GM12878 (cell line): ENCODE results near the gene ZNF652. TPM values are rescaled to one million over a fixed set of nuclear protein-coding genes. Genes with fewer than 3 reads are reported as not detected.

ENCODE experiments used
- ATAC-seq: fragments of 200-7000 bp; cut with Tn5 transposase; 3 replicates; pipeline ENCODE4 v1.9.1; 2020; ENCODE audit warnings: mild to moderate bottlenecking, moderate library complexity
- BruUV-seq: library from RNA; stranded (reverse); fragments of 400-500 nt; replicated peaks from 2 replicates; lab custom pipeline; 2021; lab: Mats Ljungman, UMichigan
- CTCF ChIA-PET: fragments of 300-600 bp; sonication (Branson Sonifier 250); formaldehyde crosslinking; extraction: SDS; loops from one replicate; lab custom pipeline; 2021; ENCODE audit warnings: inconsistent platforms; lab: Yijun Ruan, JAX
- POLR2A ChIA-PET: fragments of 350-600 bp; formaldehyde crosslinking; extraction: SDS; loops from one replicate; lab custom pipeline; 2021; ENCODE audit warnings: inconsistent platforms; lab: Charles Lee
- RAD21 ChIA-PET: fragments of 300-600 bp; sonication (Branson Sonifier 250); formaldehyde crosslinking; loops from one replicate; lab custom pipeline; 2023; ENCODE audit warnings: antibody characterized with exemption; ENCODE audit not compliant: unreplicated experiment; lab: Charles Lee
- SMC1A ChIA-PET: fragments of 300-600 bp; sonication (Branson Sonifier 250); formaldehyde crosslinking; loops from one replicate; lab custom pipeline; 2023; ENCODE audit not compliant: unreplicated experiment, uncharacterized antibody; lab: Charles Lee
- DNase-seq: peaks from one replicate; pipeline ENCODE4 v3.0.0-alpha.2; 2011; ENCODE audit warnings: low read depth, low spot score
- FAIRE-seq: peaks from 3 replicates; lab custom pipeline; 2011; peaks lifted over from hg19 to GRCh38; lab: Jason Lieb, UNC
- H2AFZ ChIP-seq: 2 replicates; pipeline ENCODE4 v1.6.0; 2011; ENCODE audit warnings: low read depth, low read length, control low read depth; ENCODE audit not compliant: control insufficient read depth
- H3K27ac ChIP-seq: 2 replicates; pipeline ENCODE4 v1.5.1; 2011; ENCODE audit warnings: control low read depth; ENCODE audit not compliant: control insufficient read depth, insufficient read depth
- H3K27me3 ChIP-seq, 2 experiments: replicated peaks in 1 of 2; 2 replicates each; pipeline versions ENCODE4 v1.6.0 to v1.6.1; 2011; ENCODE audit warnings: low read length in 1 of 2; ENCODE audit not compliant: control insufficient read depth in 2 of 2, insufficient read depth in 2 of 2
- H3K36me3 ChIP-seq, 2 experiments: 2 replicates each; pipeline ENCODE4 v1.5.1; 2011; ENCODE audit warnings: low read length in 1 of 2; ENCODE audit not compliant: control insufficient read depth in 2 of 2, insufficient read depth in 2 of 2
- H3K4me1 ChIP-seq: 2 replicates; pipeline ENCODE4 v1.6.1; 2011; ENCODE audit warnings: mild to moderate bottlenecking, low read length, moderate library complexity, mixed read lengths; ENCODE audit not compliant: control insufficient read depth, insufficient read depth
- H3K4me2 ChIP-seq: 2 replicates; pipeline ENCODE4 v1.6.0; 2011; ENCODE audit warnings: control low read depth; ENCODE audit not compliant: control insufficient read depth, insufficient read depth
- H3K4me3 ChIP-seq: fragments of 200-600 bp; sonication (generic); 2 replicates; pipeline ENCODE4 v1.5.1; 2016
- H3K79me2 ChIP-seq: 2 replicates; pipeline ENCODE4 v1.6.0; 2011; ENCODE audit warnings: low read length; ENCODE audit not compliant: control insufficient read depth, insufficient read depth
- H3K9ac ChIP-seq: 2 replicates; pipeline ENCODE4 v1.8.0; 2011; ENCODE audit warnings: low read length, control low read depth, mixed read lengths; ENCODE audit not compliant: control insufficient read depth, insufficient read depth
- H3K9me3 ChIP-seq: replicated peaks from 3 replicates; pipeline ENCODE4 v1.5.1; 2011; ENCODE audit warnings: mild to moderate bottlenecking, low read length; ENCODE audit not compliant: control insufficient read depth, insufficient read depth
- H4K20me1 ChIP-seq: 2 replicates; pipeline ENCODE4 v1.6.0; 2011; ENCODE audit not compliant: control insufficient read depth, insufficient read depth
- ATF2 ChIP-seq: IDR thresholded peaks from 2 replicates; pipeline ENCODE4 v1.6.1; 2012; ENCODE audit warnings: low read length, inconsistent platforms
- BRCA1 ChIP-seq: IDR thresholded peaks from 2 replicates; pipeline ENCODE4 v1.6.1; 2011; ENCODE audit warnings: low read depth, low read length, improper control_type of control experiment
- CREM ChIP-seq: IDR thresholded peaks from 2 replicates; pipeline ENCODE4 v1.6.1; 2014; ENCODE audit warnings: antibody characterized with exemption, low read depth
- EZH2 ChIP-seq: IDR thresholded peaks from 2 replicates; pipeline ENCODE4 v1.6.1; 2012; ENCODE audit warnings: low read depth, mild to moderate bottlenecking, control low read depth, inconsistent platforms, low read length, borderline replicate concordance; ENCODE audit not compliant: control insufficient read depth
- GATAD2B ChIP-seq: fragments of 450-650 bp; conservative IDR thresholded peaks from 2 replicates; pipeline ENCODE4 v1.6.1; 2017; ENCODE audit warnings: low read depth, mild to moderate bottlenecking, moderate library complexity
- IKZF1 ChIP-seq: fragments of 450-650 bp; conservative IDR thresholded peaks from 2 replicates; pipeline ENCODE4 v1.6.1; 2017; ENCODE audit warnings: antibody characterized with exemption, mild to moderate bottlenecking
- KAT2A ChIP-seq: conservative IDR thresholded peaks from 2 replicates; pipeline ENCODE4 v1.6.1; 2011; ENCODE audit warnings: low read depth, low read length; ENCODE audit not compliant: control insufficient read depth
- RBBP5 ChIP-seq: fragments of 200-600 bp; sonication (generic); conservative IDR thresholded peaks from 2 replicates; pipeline ENCODE4 v1.6.1; 2016
- SUPT20H ChIP-seq: IDR thresholded peaks from 2 replicates; pipeline ENCODE4 v1.6.1; 2011; ENCODE audit warnings: low read depth, mild to moderate bottlenecking, low read length, moderate library complexity, borderline replicate concordance; ENCODE audit not compliant: control insufficient read depth
- YBX1 ChIP-seq: fragments of 450-650 bp; IDR thresholded peaks from 2 replicates; pipeline ENCODE4 v1.6.1; 2016; ENCODE audit warnings: antibody characterized with exemption
- ZSCAN29 ChIP-seq: fragments of 450-650 bp; IDR thresholded peaks from 2 replicates; pipeline ENCODE4 v1.6.1; 2017; ENCODE audit warnings: mild to moderate bottlenecking, moderate library complexity
- WGBS: methylation state at CpG from one replicate; pipeline ENCODE4 v1.1.6; 2016; ENCODE audit warnings: low lambda C conversion rate; ENCODE audit not compliant: insufficient replicate concordance, insufficient coverage; ENCODE audit errors: missing lambda C conversion rate; 5-methylcytosine and 5-hydroxymethylcytosine counted together
- in situ Hi-C: fragments of 300-500 bp; cut with MboI; formaldehyde crosslinking; loops from 9 replicates; pipeline ENCODE4 v1.14.3; 2018; ENCODE audit warnings: mixed read lengths
- intact Hi-C: fragments of 100-400 bp; cut with micrococcal nuclease; formaldehyde crosslinking; loops from one replicate; pipeline ENCODE4 v1.14.2; 2022; ENCODE audit not compliant: unreplicated experiment
- polyA plus RNA-seq, 11 experiments: library from polyadenylated mRNA; depleted of rRNA in 4 of 11; unstranded in 6 of 11; stranded (reverse) in 5 of 11; fragments of >200 nt; fragmentation: Nextera tagmentation in 4 of 11; fragmentation: Illumina TruSeq in 1 of 11; extraction: Ambion mirVana in 4 of 11; extraction: Trizol in 1 of 11; gene quantifications; 1 replicate in 1 of 11; 2 replicates in 10 of 11; pipeline versions ENCODE4 v1.2.1 to v1.2.3, GENCODE V29; 2011 to 2016; ENCODE audit warnings: inconsistent platforms in 2 of 11, missing spikeins in 2 of 11, low read depth in 1 of 11
- total RNA-seq, 4 experiments: library from RNA; depleted of rRNA in 3 of 4; stranded (reverse); fragments of >200 nt in 3 of 4; fragmentation: Illumina TruSeq in 1 of 4; extraction: Trizol in 1 of 4; gene quantifications; 2 replicates each; pipeline versions ENCODE4 v1.2.1 to v1.2.3, GENCODE V29; 2013 to 2021

Gene ZNF652
- total and polyA plus RNA-seq, 10 of the 15 experiments (the other 5 are each of a cell fraction or from before 2014, with no cell fraction given), result 3.4 to 13.1 (median 8.7) TPM

GRCh38 chr17:49379926-49380325, 17.9 kb upstream of the ZNF652 start (continued):
- TF ChIP-seq CREM, result no peak

GRCh38 chr17:49378311-49378710, 16.3 kb upstream of the ZNF652 start:
- no peak overlapping the region for H3K4me2 ChIP-seq
- H3K4me1 ChIP-seq, result no peaks in the 10 kb centered on the region; the same call in 1 of the 2 replicates
- ChIA-PET RAD21 (no interaction called here), SMC1A (interaction anchor here (1.5 kb wide), 1 partner anchor 10 kb away, joined by 5 read pairs; no protein-coding TSS in a partner anchor), POLR2A (no interaction called here), CTCF (interaction anchor here (1.5 to 1.7 kb wide), 2 partner anchors 10 to 63 kb away, joined by 3 to 11 read pairs; no protein-coding TSS in a partner anchor)
- H3K9ac ChIP-seq, result no peak overlapping the region
- H3K36me3 ChIP-seq, result no peaks in the 10 kb centered on the region
- no peak overlapping the region for H2AFZ ChIP-seq
- no peaks in the 10 kb centered on the region for H4K20me1 ChIP-seq
- intact Hi-C loops, result no loop called here
- no peak overlapping the region for H3K4me3 ChIP-seq
- H3K9me3 ChIP-seq, result no peaks in the 10 kb centered on the region; the same call in 1 of the 3 replicates
- WGBS, result 83% methylated on average over 5 of the region's 5 CpGs
- BruUV-seq, result no TSS peak
- FAIRE-seq, result no peak
- no peak for ATAC-seq
- no peaks in the 10 kb centered on the region for H3K27me3 ChIP-seq
- in situ Hi-C loops, result no loop called here
- no peaks in the 10 kb centered on the region for H3K79me2 ChIP-seq
- TF ChIP-seq EZH2 (no peak), ATF2 (no peak), BRCA1 (no peak), ZSCAN29 (no peak), RBBP5 (no peak), KAT2A (no peak), YBX1 (no peak), IKZF1 (no peak), GATAD2B (no peak), SUPT20H (no peak)
- no peak for DNase-seq
- no peak overlapping the region for H3K27ac ChIP-seq
